ENCODE measurements around the gene CHCHD4. TPM values are rescaled to one million over a fixed set of nuclear protein-coding genes. Genes with fewer than 3 reads are reported as not detected.

The CHCHD4 gene
- total and polyA plus RNA-seq, 10 of the 15 experiments (the other 5 are each of a cell fraction or from before 2014, with no cell fraction given): 21.0 to 46.8 (median 29.0) TPM

DNA sequence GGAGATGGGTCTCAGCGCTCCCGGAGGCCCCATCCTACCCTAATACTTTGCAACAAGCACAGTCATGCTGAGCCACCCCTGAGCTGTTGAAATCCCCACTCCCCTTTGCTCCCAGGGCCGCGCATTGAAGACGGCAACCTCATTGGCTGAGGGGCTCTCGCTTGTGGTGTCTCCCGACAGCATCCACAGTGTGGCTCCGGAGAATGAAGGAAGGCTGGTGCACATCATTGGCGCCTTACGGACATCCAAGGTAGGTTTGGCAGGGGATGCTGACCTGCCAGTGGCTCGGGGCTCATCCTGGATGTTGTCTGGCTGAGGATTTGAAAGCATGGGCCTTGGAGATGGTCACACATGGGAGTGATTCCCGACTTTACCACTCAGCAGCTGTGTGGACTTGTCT lies 6.0 kb upstream of the CHCHD4 start (continued):
- TF ChIP-seq EP300 (IDR thresholded peaks at IDR 0.05; ENCODE audit: borderline replicate concordance in 1 of 2, control insufficient read depth in 1 of 2, low read depth in 2 of 2, low read length in 2 of 2): no peak
- no peak for TF ChIP-seq CEBPB (IDR thresholded peaks at IDR 0.05; ENCODE audit: borderline replicate concordance in 1 of 2, low read depth in 2 of 2, low read length in 2 of 2)
- TF ChIP-seq RCOR1 (conservative IDR thresholded peaks at IDR 0.05; ENCODE audit: low read depth, low read length): no peak
- TF ChIP-seq ATF7 (IDR thresholded peaks at IDR 0.05; ENCODE audit: low read depth): no peak
- no peak for TF ChIP-seq PAX8 (IDR thresholded peaks at IDR 0.05)

DNA sequence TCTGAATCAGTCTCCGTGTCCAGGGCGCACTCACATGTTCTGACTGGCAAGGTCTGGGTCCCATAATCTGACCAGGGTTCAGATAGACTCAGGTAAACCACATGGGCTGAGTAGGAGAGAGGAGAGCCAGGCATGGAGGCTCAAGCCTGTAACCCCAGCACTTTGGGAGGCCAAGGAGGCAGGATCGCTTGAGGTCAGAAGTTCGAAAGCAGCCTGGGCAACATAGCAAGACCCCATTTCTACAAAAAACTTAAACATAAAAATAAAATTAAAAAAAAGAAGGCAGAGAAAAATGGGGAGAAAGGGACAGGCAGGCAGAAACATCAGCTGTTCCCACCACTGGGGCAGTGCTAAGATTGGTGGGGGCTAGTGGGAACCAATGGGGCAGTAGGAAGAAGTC lies 5.6 kb upstream of the CHCHD4 start:
- Histone ChIP-seq H3K27me3 (replicated peaks in 1 of 2; ENCODE audit: control insufficient read depth in 2 of 2, insufficient read depth in 2 of 2, low read length in 1 of 2) (no peaks in the 10 kb centered on the region), H3K4me3 (no peak overlapping the region), H4K20me1 (ENCODE audit: control insufficient read depth, insufficient read depth) (no peaks in the 10 kb centered on the region), H3K4me2 (ENCODE audit: control insufficient read depth, insufficient read depth) (no peak overlapping the region), H3K4me1 (ENCODE audit: control insufficient read depth, insufficient read depth, low read length) (peaks cover 8% of the 10 kb centered on the region), H2AFZ (ENCODE audit: control insufficient read depth, low read depth, low read length) (no peak overlapping the region), H3K79me2 (ENCODE audit: control insufficient read depth, insufficient read depth, low read length) (peaks cover 30% of the 10 kb centered on the region), H3K36me3 (ENCODE audit: control insufficient read depth in 2 of 2, insufficient read depth in 2 of 2, low read length in 1 of 2) (peaks cover 25 to 30% of the 10 kb centered on the region in 2 experiments), H3K27ac (ENCODE audit: control insufficient read depth, insufficient read depth) (no peak overlapping the region), H3K9ac (ENCODE audit: control insufficient read depth, insufficient read depth, low read length) (no peak overlapping the region), H3K9me3 (replicated peaks; ENCODE audit: control insufficient read depth, insufficient read depth, low read length) (no peaks in the 10 kb centered on the region)
- POLR2A ChIA-PET: no interaction called here
- in situ Hi-C loops (cut with MboI) (no loop called here), intact Hi-C loops (cut with micrococcal nuclease; ENCODE audit: unreplicated experiment) (no loop called here)
- 100% methylated on average over 4 of the region's 4 CpGs for WGBS (ENCODE audit: insufficient coverage, insufficient replicate concordance, low lambda C conversion rate, missing lambda C conversion rate)
- FAIRE-seq: no peak
- CTCF ChIA-PET: no interaction called here
- no TSS peak for BruUV-seq (replicated peaks)
- ATAC-seq: no peak
- SMC1A ChIA-PET (ENCODE audit: uncharacterized antibody, unreplicated experiment): no interaction called here
- RAD21 ChIA-PET (ENCODE audit: unreplicated experiment): no interaction called here
- no peak for DNase-seq (ENCODE audit: low read depth, low spot score)
- TF ChIP-seq NFYA (IDR thresholded peaks at IDR 0.05; ENCODE audit: borderline replicate concordance, low read depth, low read length) (no peak), NRF1 (conservative IDR thresholded peaks at IDR 0.05; ENCODE audit: low read depth, low read length) (no peak), SUPT20H (IDR thresholded peaks at IDR 0.05; ENCODE audit: borderline replicate concordance, control insufficient read depth, low read depth, low read length) (no peak), ZBED1 (IDR thresholded peaks at IDR 0.05; ENCODE audit: borderline replicate concordance) (no peak), MYC (IDR thresholded peaks at IDR 0.05; ENCODE audit: insufficient read depth, insufficient read length, insufficient replicate concordance, low read length, severe bottlenecking) (no peak), MYB (IDR thresholded peaks at IDR 0.05; ENCODE audit: borderline replicate concordance, low read depth, low read length) (no peak), ESRRA (IDR thresholded peaks at IDR 0.05; ENCODE audit: low read length) (no peak), ZNF384 (IDR thresholded peaks at IDR 0.05; ENCODE audit: borderline replicate concordance, low read depth, low read length) (no peak), NR2C2 (IDR thresholded peaks at IDR 0.05; ENCODE audit: borderline replicate concordance, control insufficient read depth, insufficient read length, low read depth) (no peak), HCFC1 (IDR thresholded peaks at IDR 0.05; ENCODE audit: low read length) (no peak), POU2F2 (IDR thresholded peaks at IDR 0.05; ENCODE audit: borderline replicate concordance, low read depth, low read length) (no peak), TBL1XR1 (IDR thresholded peaks at IDR 0.05; ENCODE audit: low read depth, low read length) (no peak), SP1 (IDR thresholded peaks at IDR 0.05; ENCODE audit: low read depth, low read length) (no peak)
- TF ChIP-seq, protein P1, sequence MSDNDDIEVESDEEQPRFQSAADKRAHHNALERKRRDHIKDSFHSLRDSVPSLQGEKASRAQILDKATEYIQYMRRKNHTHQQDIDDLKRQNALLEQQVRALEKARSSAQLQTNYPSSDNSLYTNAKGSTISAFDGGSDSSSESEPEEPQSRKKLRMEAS (IDR thresholded peaks at IDR 0.05; ENCODE audit: low read depth, low read length): no peak
- TF ChIP-seq, protein P2, sequence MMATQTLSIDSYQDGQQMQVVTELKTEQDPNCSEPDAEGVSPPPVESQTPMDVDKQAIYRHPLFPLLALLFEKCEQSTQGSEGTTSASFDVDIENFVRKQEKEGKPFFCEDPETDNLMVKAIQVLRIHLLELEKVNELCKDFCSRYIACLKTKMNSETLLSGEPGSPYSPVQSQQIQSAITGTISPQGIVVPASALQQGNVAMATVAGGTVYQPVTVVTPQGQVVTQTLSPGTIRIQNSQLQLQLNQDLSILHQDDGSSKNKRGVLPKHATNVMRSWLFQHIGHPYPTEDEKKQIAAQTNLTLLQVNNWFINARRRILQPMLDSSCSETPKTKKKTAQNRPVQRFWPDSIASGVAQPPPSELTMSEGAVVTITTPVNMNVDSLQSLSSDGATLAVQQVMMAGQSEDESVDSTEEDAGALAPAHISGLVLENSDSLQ (IDR thresholded peaks at IDR 0.05): no peak
- TF ChIP-seq, protein P3, sequence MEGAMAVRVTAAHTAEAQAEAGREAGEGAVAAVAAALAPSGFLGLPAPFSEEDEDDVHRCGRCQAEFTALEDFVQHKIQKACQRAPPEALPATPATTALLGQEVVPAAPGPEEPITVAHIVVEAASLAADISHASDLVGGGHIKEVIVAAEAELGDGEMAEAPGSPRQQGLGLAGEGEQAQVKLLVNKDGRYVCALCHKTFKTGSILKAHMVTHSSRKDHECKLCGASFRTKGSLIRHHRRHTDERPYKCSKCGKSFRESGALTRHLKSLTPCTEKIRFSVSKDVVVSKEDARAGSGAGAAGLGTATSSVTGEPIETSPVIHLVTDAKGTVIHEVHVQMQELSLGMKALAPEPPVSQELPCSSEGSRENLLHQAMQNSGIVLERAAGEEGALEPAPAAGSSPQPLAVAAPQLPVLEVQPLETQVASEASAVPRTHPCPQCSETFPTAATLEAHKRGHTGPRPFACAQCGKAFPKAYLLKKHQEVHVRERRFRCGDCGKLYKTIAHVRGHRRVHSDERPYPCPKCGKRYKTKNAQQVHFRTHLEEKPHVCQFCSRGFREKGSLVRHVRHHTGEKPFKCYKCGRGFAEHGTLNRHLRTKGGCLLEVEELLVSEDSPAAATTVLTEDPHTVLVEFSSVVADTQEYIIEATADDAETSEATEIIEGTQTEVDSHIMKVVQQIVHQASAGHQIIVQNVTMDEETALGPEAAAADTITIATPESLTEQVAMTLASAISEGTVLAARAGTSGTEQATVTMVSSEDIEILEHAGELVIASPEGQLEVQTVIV (IDR thresholded peaks at IDR 0.05; ENCODE audit: borderline replicate concordance, partially characterized antibody): no peak

Measured in GM12878 (cell line).